HUES6 (cell line): ENCODE data around the gene ESPNL.

Source experiments
- H3K27ac ChIP-seq: 2 replicates; pipeline ENCODE4 v1.7.0; 2013; ENCODE audit warnings: low read depth, mild to moderate bottlenecking, low read length, inconsistent platforms
- H3K27me3 ChIP-seq: 2 replicates; pipeline ENCODE4 v1.6.1; 2013; ENCODE audit warnings: low read length; ENCODE audit not compliant: control insufficient read depth, insufficient read depth
- H3K36me3 ChIP-seq: 2 replicates; pipeline ENCODE4 v1.6.1; 2013; ENCODE audit warnings: low read length; ENCODE audit not compliant: control insufficient read depth, insufficient read depth
- H3K4me1 ChIP-seq: 2 replicates; pipeline ENCODE4 v1.6.1; 2013; ENCODE audit warnings: low read length; ENCODE audit not compliant: control insufficient read depth, insufficient read depth
- H3K4me3 ChIP-seq: 2 replicates; pipeline ENCODE4 v1.5.1; 2013; ENCODE audit warnings: low read depth, low read length
- H3K9ac ChIP-seq: one replicate; pipeline ENCODE4 v1.6.1; 2013; ENCODE audit warnings: mild to moderate bottlenecking, low read length
- H3K9me3 ChIP-seq: 2 replicates; pipeline ENCODE4 v1.6.1; 2013; ENCODE audit warnings: low read depth, low read length; ENCODE audit not compliant: control insufficient read depth, insufficient read depth

Gene ESPNL

GRCh38 chr2:238131761-238132462 lies 31.8 kb downstream of the ESPNL start:
- Histone ChIP-seq H3K27me3 (no peaks in the 10 kb centered on the region), H3K9ac (no peak overlapping the region), H3K36me3 (no peaks in the 10 kb centered on the region), H3K4me3 (no peak overlapping the region), H3K27ac (no peak overlapping the region), H3K9me3 (no peaks in the 10 kb centered on the region), H3K4me1 (peaks cover 3% of the 10 kb centered on the region; the same call in 1 of the 2 replicates)

- H3K4me1 ChIP-seq = no peaks in the 10 kb centered on the region
- no peaks in the 10 kb centered on the region for H3K27me3 ChIP-seq
- H3K27ac ChIP-seq = no peak overlapping the region
- no peaks in the 10 kb centered on the region for H3K9me3 ChIP-seq
- H3K4me3 ChIP-seq = no peak overlapping the region
- H3K9ac ChIP-seq = no peak overlapping the region
- no peaks in the 10 kb centered on the region for H3K36me3 ChIP-seq
Observed at GRCh38 chr2:238132463-238133450, 32.6 kb downstream of the ESPNL start.

GRCh38 chr2:238133499-238134392 lies 33.6 kb downstream of the ESPNL start:
- Histone ChIP-seq H3K27me3 (no peaks in the 10 kb centered on the region), H3K9ac (no peak overlapping the region), H3K27ac (no peak overlapping the region), H3K9me3 (no peaks in the 10 kb centered on the region), H3K4me3 (no peak overlapping the region), H3K36me3 (no peaks in the 10 kb centered on the region), H3K4me1 (peaks cover 7% of the 10 kb centered on the region; the same call in 1 of the 2 replicates)

GRCh38 chr2:238134393-238134785 lies 34.2 kb downstream of the ESPNL start:
- Histone ChIP-seq H3K4me1 (peaks cover 11% of the 10 kb centered on the region; the same call in 1 of the 2 replicates), H3K27me3 (no peaks in the 10 kb centered on the region), H3K9ac (no peak overlapping the region), H3K4me3 (no peak overlapping the region), H3K27ac (no peak overlapping the region), H3K9me3 (no peaks in the 10 kb centered on the region), H3K36me3 (no peaks in the 10 kb centered on the region)

- H3K27ac ChIP-seq = no peak overlapping the region
- peaks cover 11% of the 10 kb centered on the region; the same call in 1 of the 2 replicates for H3K4me1 ChIP-seq
- no peaks in the 10 kb centered on the region for H3K9me3 ChIP-seq
- no peaks in the 10 kb centered on the region for H3K36me3 ChIP-seq
- H3K9ac ChIP-seq = no peak overlapping the region
- no peak overlapping the region for H3K4me3 ChIP-seq
- no peaks in the 10 kb centered on the region for H3K27me3 ChIP-seq
Observed at GRCh38 chr2:238135601-238136150, 35.5 kb downstream of the ESPNL start.

- H3K27ac ChIP-seq = no peak overlapping the region
- no peak overlapping the region for H3K9ac ChIP-seq
- H3K9me3 ChIP-seq = no peaks in the 10 kb centered on the region
- H3K36me3 ChIP-seq = no peaks in the 10 kb centered on the region
- peaks cover 11% of the 10 kb centered on the region; the same call in 1 of the 2 replicates for H3K4me1 ChIP-seq
- no peak overlapping the region for H3K4me3 ChIP-seq
- no peaks in the 10 kb centered on the region for H3K27me3 ChIP-seq
Observed at GRCh38 chr2:238136820-238137537, 36.8 kb downstream of the ESPNL start.

GRCh38 chr2:238137885-238138284 lies 37.7 kb downstream of the ESPNL start:
- Histone ChIP-seq H3K27ac (no peak overlapping the region), H3K9ac (no peak overlapping the region), H3K27me3 (no peaks in the 10 kb centered on the region), H3K4me3 (no peak overlapping the region), H3K36me3 (no peaks in the 10 kb centered on the region), H3K4me1 (peaks cover 11% of the 10 kb centered on the region; the same call in 1 of the 2 replicates), H3K9me3 (no peaks in the 10 kb centered on the region)

- Histone ChIP-seq H3K27ac (no peak within 1 kb of the TSS), H3K4me3 (no peak within 1 kb of the TSS), H3K36me3 (no peaks in the 10 kb centered on the region), H3K4me1 (peaks cover 11% of the 10 kb centered on the region; the same call in 1 of the 2 replicates), H3K9me3 (no peaks in the 10 kb centered on the region), H3K27me3 (no peaks in the 10 kb centered on the region), H3K9ac (no peak within 1 kb of the TSS)
Observed at GRCh38 chr2:238138331-238139195, 38.4 kb downstream of the ESPNL start, which contains the start of gene KLHL30. TSS of gene KLHL30 (plus strand) at chr2:238138668. CDS start at chr2:238140755, 2,087 bp downstream.

- Histone ChIP-seq H3K36me3 (no peaks in the 10 kb centered on the region), H3K9ac (no peak overlapping the region)
Observed at GRCh38 chr2:238139196-238140039, 39.3 kb downstream of the ESPNL start.

More at GRCh38 chr2:238139196-238140039, 39.3 kb downstream of the ESPNL start:
- no peaks in the 10 kb centered on the region for H3K27me3 ChIP-seq
- H3K4me1 ChIP-seq = peaks cover 11% of the 10 kb centered on the region; the same call in 1 of the 2 replicates
- no peak overlapping the region for H3K4me3 ChIP-seq
- H3K27ac ChIP-seq = no peak overlapping the region
- H3K9me3 ChIP-seq = no peaks in the 10 kb centered on the region
